Myocyte (in vitro differentiated cells): ENCODE results near the gene RSL24D1. TPM values are rescaled to one million over a fixed set of nuclear protein-coding genes. Genes with fewer than 3 reads are reported as not detected.
A peak's percentile ranks its signal among the peaks of the same experiment; 100 is the strongest.
"Not testable (repeated sequence)": the region's sequence is repeated elsewhere in the genome, so short reads cannot be mapped to it uniquely, and the experiment has no call there.

ENCODE experiments used
- DNase-seq: peaks from one replicate; pipeline ENCODE4 v3.0.0-alpha.2; 2012; ENCODE audit warnings: low read depth
- total RNA-seq: library from RNA; depleted of rRNA; stranded (reverse); fragments of >200 nt; gene quantifications from 2 replicates; pipeline ENCODE4 v1.2.3, GENCODE V29; 2014

RSL24D1 gene
- total RNA-seq, 1 donor from 2014 or later, result 71.8 TPM

- no peak for DNase-seq
Measured at GRCh38 chr15:55218056-55218455, 21.3 kb upstream of the RSL24D1 start.

DNA sequence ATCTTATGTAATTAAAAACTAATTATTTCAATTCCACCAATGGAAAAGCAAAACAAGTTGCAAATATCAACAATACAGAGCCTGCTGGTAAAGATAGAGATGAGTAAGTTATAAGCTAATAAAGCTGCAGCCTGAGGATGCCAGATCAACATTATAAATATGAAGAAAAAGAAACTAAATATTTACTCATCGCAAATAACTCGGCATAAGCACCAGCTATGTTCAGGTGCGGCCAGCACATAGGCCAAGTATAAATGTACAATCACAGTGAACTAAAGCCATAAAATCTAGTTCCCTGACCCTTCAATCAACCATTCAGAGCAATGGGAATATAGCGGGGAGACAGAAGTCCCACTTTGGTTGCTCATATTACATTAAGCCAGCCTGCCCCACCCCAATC, 7.7 kb upstream of the RSL24D1 start:
- DNase-seq, result no peak

- no peak for DNase-seq
Measured at GRCh38 chr15:55202206-55202605, 5.5 kb upstream of the RSL24D1 start.

- DNase-seq, result no peak
Measured at GRCh38 chr15:55198706-55199105, 2.0 kb upstream of the RSL24D1 start.

DNA sequence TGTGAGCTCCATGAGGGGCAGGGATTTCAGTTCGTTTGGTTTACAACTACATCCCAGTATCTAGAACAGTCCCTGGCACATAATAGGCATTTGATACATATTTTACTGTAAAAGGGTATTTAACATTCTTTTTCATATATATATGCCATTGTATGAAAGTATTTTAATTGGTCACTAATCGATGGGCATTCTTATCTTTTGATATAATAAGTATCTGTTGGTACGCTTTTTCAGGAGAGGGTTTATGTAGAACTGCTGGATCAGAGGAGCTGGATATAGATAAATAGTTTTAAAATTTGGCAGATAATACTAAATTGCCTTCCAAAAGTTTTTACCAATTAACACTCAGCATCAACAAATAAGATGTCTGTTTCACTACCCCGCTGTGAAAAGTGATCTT, 978 bp upstream of the RSL24D1 start:
- peak; percentile 3 for DNase-seq

- DNase-seq, result no peak
Measured at GRCh38 chr15:55197362-55197705, 593 bp upstream of the RSL24D1 start.

DNA sequence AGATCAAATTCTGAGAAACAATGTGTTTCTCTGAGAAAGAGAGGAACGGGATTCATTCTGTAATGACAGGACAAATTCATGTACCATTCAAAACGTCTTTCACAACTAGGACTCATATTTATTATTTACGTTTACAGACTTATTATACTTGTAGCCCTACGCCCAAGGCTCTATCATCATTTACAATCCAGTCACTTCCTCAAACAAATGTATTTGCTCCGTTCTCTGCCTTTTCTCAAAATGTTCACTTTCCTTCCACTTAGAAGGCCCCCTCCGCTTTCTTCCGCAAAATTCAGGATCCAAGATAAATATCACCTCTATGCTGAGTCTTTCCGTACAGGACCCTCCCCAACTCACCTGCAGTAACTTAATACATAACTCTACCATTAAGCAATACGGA, 745 bp downstream of the RSL24D1 start:
- no peak for DNase-seq

- no peak for DNase-seq
Measured at GRCh38 chr15:55194256-55194655, 2.5 kb downstream of the RSL24D1 start.

DNA sequence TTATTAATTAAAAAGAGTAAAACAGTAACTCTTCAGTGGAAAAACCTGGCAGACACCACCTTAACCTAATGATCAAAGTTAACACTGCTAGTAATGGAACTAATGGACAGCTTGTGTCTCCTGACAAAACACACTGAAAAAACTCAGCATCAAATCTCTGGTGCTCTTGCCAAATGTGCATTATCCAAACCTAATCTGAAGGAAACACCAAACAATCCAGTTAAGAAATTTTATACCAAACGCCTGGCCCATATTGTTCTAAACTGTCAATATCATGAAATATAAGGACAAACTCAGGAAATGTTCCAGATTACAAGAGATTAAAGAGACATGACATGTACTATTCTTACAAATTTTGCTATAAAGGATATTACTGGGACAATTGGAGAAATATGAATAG, 10.4 kb downstream of the RSL24D1 start:
- no peak for DNase-seq

GRCh38 chr15:55183679-55184078, 13.1 kb downstream of the RSL24D1 start:
- DNase-seq, result no peak

DNA sequence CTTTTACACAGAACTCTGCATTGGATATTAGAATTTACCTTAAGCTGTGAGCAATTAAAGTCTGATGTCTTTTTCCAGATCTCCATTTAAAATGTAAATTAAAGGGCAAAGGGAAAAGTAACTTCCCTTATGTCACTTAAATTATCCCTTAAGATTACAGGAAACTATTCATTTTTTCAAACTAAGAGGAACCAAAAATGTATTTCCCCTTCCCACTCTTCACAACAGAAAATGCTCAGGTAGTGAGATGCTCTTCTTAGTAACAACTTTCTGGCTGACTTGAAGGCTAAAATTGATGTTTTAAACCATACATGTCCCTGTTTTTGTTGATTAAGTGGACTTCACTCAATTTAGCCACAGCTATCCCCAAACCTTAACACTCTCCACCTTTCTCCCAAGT, 17.6 kb downstream of the RSL24D1 start:
- DNase-seq, result no peak

DNA sequence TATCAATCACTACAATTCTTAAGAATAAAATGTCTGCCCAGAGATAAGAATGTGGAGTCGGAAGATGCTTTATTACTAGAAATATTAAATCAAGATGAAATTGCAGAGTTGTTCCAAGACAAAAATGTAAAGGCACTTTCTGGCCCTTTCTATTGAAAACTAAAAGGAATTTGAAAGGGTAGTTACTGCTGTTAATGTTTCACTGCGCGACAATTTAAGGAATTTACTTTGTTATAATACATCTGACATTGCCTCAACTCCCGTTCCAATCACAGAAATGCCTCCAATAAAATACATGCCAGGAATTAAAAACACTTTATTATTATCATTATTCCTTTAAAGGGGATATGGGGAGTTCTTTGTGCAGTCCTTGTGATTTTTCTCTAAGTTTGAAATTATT, 26.4 kb downstream of the RSL24D1 start:
- DNase-seq, result no peak

GRCh38 chr15:55168350-55168974, 28.3 kb downstream of the RSL24D1 start:
- DNase-seq, result peak; percentile 56

DNA sequence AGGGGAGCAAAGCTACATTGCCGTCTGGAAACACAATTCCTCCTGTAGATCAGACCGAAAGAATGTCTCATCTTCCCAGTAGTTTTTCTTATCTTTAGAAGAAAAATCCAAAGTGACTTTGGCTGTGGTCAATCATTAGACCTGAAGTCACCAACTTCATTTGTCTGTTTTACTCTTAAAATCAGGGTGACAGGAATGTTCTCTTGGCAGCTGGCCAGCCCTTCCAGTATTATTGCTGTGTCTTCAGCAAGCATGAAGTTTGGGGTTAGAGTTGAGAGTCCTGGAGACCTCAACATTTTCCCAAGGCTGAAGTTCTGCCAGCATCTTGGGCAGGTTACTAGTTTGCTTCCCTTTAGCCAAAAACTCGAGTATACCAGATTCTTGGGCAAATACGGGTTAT, 32.5 kb downstream of the RSL24D1 start:
- no peak for DNase-seq

GRCh38 chr15:55151631-55152030, 45.1 kb downstream of the RSL24D1 start:
- DNase-seq, result peak; percentile 37

DNA sequence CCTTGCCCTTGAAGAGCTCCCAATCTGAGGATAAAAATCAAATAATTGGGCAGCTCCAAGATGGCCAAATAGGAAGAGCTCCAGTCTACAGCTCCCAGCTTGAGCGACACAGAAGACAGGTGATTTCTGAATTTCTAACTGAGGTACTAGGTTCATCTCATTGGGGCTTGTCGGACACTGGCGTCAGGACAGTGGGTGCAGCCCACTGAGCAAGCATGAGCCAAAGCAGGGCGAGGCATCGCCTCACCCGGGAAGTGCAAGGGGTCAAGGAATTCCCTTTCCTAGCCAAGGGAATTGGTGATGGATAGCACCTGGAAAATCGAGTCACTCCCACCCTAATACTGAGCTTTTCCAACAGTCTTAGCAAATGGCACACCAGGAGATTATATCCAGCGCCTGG, 53.6 kb downstream of the RSL24D1 start:
- DNase-seq, result not testable (repeated sequence)

- no peak for DNase-seq
Measured at GRCh38 chr15:55133972-55134371, 62.8 kb downstream of the RSL24D1 start.

DNA sequence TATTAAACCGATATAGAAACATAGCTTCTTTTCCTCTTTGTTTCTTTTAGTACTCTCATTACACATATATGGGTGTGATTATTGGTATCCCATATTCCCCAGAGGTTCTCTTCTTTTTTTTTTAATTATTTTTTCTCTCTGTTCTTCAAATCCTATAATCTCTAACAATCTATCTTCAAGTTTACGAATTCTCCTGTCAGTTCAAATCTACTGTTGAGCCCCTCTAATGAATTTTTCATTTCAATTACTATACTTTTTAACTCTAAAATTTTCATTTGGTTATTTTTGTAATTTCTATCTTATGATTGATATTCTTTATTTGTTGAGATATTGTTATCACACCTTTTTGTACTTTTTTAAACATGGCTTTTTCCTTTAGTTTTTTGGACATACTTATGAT, 64.1 kb downstream of the RSL24D1 start:
- no peak for DNase-seq

Other genes starting within 250 kb of the RSL24D1 start
- gene RAB27A, start 92.9 kb upstream of the RSL24D1 start, total RNA-seq, result 0.94 and 1.9 TPM in 2 replicates
- gene PIGBOS1, start 122.2 kb upstream of the RSL24D1 start, total RNA-seq, result 6.2 and 9.7 TPM in 2 replicates
- gene PIGB, start 122.3 kb upstream of the RSL24D1 start, total RNA-seq, result 8.3 and 10.6 TPM in 2 replicates
- 63.6 and 64.1 TPM in 2 replicates for gene CCPG1, start 211.4 kb upstream of the RSL24D1 start, total RNA-seq
- 5.4 and 8.5 TPM in 2 replicates for gene PIERCE2, start 211.6 kb upstream of the RSL24D1 start, total RNA-seq